ENCODE results near the gene PGP.

The PGP gene

GRCh38 chr16:2190659-2191445, 23.8 kb downstream of the PGP start:
- TF ChIP-seq CTCF (IDR thresholded peaks at IDR 0.05; ENCODE audit: low read length, missing control alignments) = no peak
- no peak for DNase-seq (ENCODE audit: low read depth)
- H3K4me3 ChIP-seq (replicated peaks; ENCODE audit: low read depth, low read length) = no peak overlapping the region

GRCh38 chr16:2190002-2190658, 24.5 kb downstream of the PGP start:
- no peak for DNase-seq (ENCODE audit: low read depth)
- no peak for TF ChIP-seq CTCF (IDR thresholded peaks at IDR 0.05; ENCODE audit: low read length, missing control alignments)
- no peak overlapping the region for H3K4me3 ChIP-seq (replicated peaks; ENCODE audit: low read depth, low read length)

GRCh38 chr16:2189252-2189893, 25.3 kb downstream of the PGP start:
- no peak for TF ChIP-seq CTCF (IDR thresholded peaks at IDR 0.05; ENCODE audit: low read length, missing control alignments)
- no peak overlapping the region for H3K4me3 ChIP-seq (replicated peaks; ENCODE audit: low read depth, low read length)
- DNase-seq (ENCODE audit: low read depth) = no peak

GRCh38 chr16:2188395-2188794, 26.2 kb downstream of the PGP start:
- DNase-seq (ENCODE audit: low read depth) = no peak
- no peak for TF ChIP-seq CTCF (IDR thresholded peaks at IDR 0.05; ENCODE audit: low read length, missing control alignments)
- no peak overlapping the region for H3K4me3 ChIP-seq (replicated peaks; ENCODE audit: low read depth, low read length)

- DNase-seq (ENCODE audit: low read depth) = no peak
- no peak overlapping the region for H3K4me3 ChIP-seq (replicated peaks; ENCODE audit: low read depth, low read length)
- no peak for TF ChIP-seq CTCF (IDR thresholded peaks at IDR 0.05; ENCODE audit: low read length, missing control alignments)
These were observed 27.4 kb downstream of the PGP start for GRCh38 chr16:2187212-2187611.

GRCh38 chr16:2186505-2186904, 28.1 kb downstream of the PGP start:
- H3K4me3 ChIP-seq (replicated peaks; ENCODE audit: low read depth, low read length) = no peak overlapping the region
- DNase-seq (ENCODE audit: low read depth) = no peak
- no peak for TF ChIP-seq CTCF (IDR thresholded peaks at IDR 0.05; ENCODE audit: low read length, missing control alignments)
